Naive thymus-derived CD4-positive, alpha-beta T cell (primary cell): ENCODE data around the gene CEPT1. TPM values are rescaled to one million over a fixed set of nuclear protein-coding genes. Genes with fewer than 3 reads are reported as not detected.
"Not testable (repeated sequence)": the region's sequence is repeated elsewhere in the genome, so short reads cannot be mapped to it uniquely, and the experiment has no call there.

Experiments
- ATAC-seq: fragments of 150-1000 bp; cut with Tn5 transposase; 2 replicates; pipeline ENCODE4 v1.10.0; 2021; ENCODE audit warnings: mild to moderate bottlenecking, moderate library complexity
- CTCF ChIA-PET: fragments of 350-600 bp; sonication (Branson Sonifier 250); formaldehyde crosslinking; loops from one replicate; lab custom pipeline; 2021; ENCODE audit warnings: antibody characterized with exemption; lab: Charles Lee
- POLR2A ChIA-PET: fragments of 350-600 bp; sonication (Branson Sonifier 250); formaldehyde crosslinking; loops from one replicate; lab custom pipeline; 2021; ENCODE audit warnings: antibody characterized with exemption, inconsistent platforms; lab: Charles Lee
- DNase-seq, 9 donors: peaks; one replicate each; pipeline versions ENCODE4 v3.0.0 to v3.0.0-alpha.2; 2020 to 2022; ENCODE audit warnings: mixed read lengths in 1 of 9
- H3K27ac ChIP-seq: one replicate; pipeline ENCODE4 v1.7.0; 2013; ENCODE audit warnings: mild to moderate bottlenecking, low read depth, low read length, moderate library complexity
- H3K27me3 ChIP-seq, 2 donors: one replicate each; pipeline ENCODE4 v1.7.0; 2013; ENCODE audit warnings: low read length in 2 of 2, mild to moderate bottlenecking in 2 of 2, moderate library complexity in 2 of 2; ENCODE audit not compliant: control insufficient read depth in 2 of 2, insufficient read depth in 2 of 2
- H3K36me3 ChIP-seq, 3 experiments: 1 replicate in 2 of 3; 2 replicates in 1 of 3; pipeline ENCODE4 v1.7.0; 2013; ENCODE audit warnings: low read length in 3 of 3, mild to moderate bottlenecking in 3 of 3, moderate library complexity in 1 of 3; ENCODE audit not compliant: insufficient read depth in 3 of 3, control insufficient read depth in 2 of 3
- H3K4me1 ChIP-seq, 2 donors: one replicate each; pipeline ENCODE4 v1.7.0; 2013; ENCODE audit warnings: low read length in 2 of 2, mild to moderate bottlenecking in 2 of 2, moderate library complexity in 1 of 2; ENCODE audit not compliant: control insufficient read depth in 2 of 2, insufficient read depth in 2 of 2
- H3K4me3 ChIP-seq: 2 replicates; pipeline ENCODE4 v1.7.0; 2013; ENCODE audit warnings: mild to moderate bottlenecking, low read length
- H3K9me3 ChIP-seq, 3 experiments: 1 replicate in 2 of 3; 2 replicates in 1 of 3; pipeline ENCODE4 v1.7.0; 2013; ENCODE audit warnings: low read length in 3 of 3; ENCODE audit not compliant: control insufficient read depth in 2 of 3
- H3K27ac Mint-ChIP-seq, 9 donors: one replicate each; pipeline ENCODE4 v1.8.0; 2020 to 2022; ENCODE audit warnings: mixed read lengths in 9 of 9, mild to moderate bottlenecking in 8 of 9, moderate library complexity in 5 of 9, inconsistent platforms in 2 of 9
- H3K27me3 Mint-ChIP-seq, 5 donors: one replicate each; pipeline ENCODE4 v1.8.0; 2021 to 2022; ENCODE audit warnings: mixed read lengths in 5 of 5, mild to moderate bottlenecking in 1 of 5
- H3K36me3 Mint-ChIP-seq, 5 donors: one replicate each; pipeline ENCODE4 v1.8.0; 2020 to 2022; ENCODE audit warnings: mixed read lengths in 5 of 5, mild to moderate bottlenecking in 3 of 5, inconsistent platforms in 1 of 5
- H3K4me1 Mint-ChIP-seq, 7 donors: one replicate each; pipeline ENCODE4 v1.8.0; 2020 to 2022; ENCODE audit warnings: mixed read lengths in 7 of 7, mild to moderate bottlenecking in 3 of 7, inconsistent platforms in 1 of 7
- H3K4me3 Mint-ChIP-seq, 10 donors: one replicate each; pipeline ENCODE4 v1.8.0; 2020 to 2022; ENCODE audit warnings: mild to moderate bottlenecking in 10 of 10, mixed read lengths in 10 of 10, moderate library complexity in 6 of 10, inconsistent platforms in 2 of 10
- H3K9me3 Mint-ChIP-seq, 11 donors: one replicate each; pipeline ENCODE4 v1.8.0; 2020 to 2022; ENCODE audit warnings: mixed read lengths in 11 of 11, mild to moderate bottlenecking in 4 of 11, inconsistent platforms in 1 of 11, moderate library complexity in 1 of 11
- intact Hi-C, 2 donors: fragments of 100-400 bp; cut with micrococcal nuclease; formaldehyde crosslinking; loops; one replicate each; pipeline ENCODE4 v1.15.1; 2023
- polyA plus RNA-seq, 2 donors: library from polyadenylated mRNA; unstranded; fragments of 300-500 nt; fragmentation: Illumina TruSeq; gene quantifications; one replicate each; pipeline ENCODE4 v1.2.3, GENCODE V29; 2021
- total RNA-seq, 6 experiments: library from RNA in 5 of 6; stranded (reverse) in 5 of 6; gene quantifications; 1 replicate in 5 of 6; 2 replicates in 1 of 6; pipeline ENCODE4 v1.2.3 and lab custom pipeline; 2021 to 2026

CEPT1 gene
- 10 to 100 TPM; 39.1 to 57.5 (median 40.2) TPM for total RNA-seq
- polyA plus RNA-seq: 10 to 100 TPM; 23.0 to 26.3 TPM
- 34.7 reads per million, percentile 63 among the genes with 10 or more reads in this experiment for total RNA-seq (lab: John Stamatoyannopoulos, UW)

DNA sequence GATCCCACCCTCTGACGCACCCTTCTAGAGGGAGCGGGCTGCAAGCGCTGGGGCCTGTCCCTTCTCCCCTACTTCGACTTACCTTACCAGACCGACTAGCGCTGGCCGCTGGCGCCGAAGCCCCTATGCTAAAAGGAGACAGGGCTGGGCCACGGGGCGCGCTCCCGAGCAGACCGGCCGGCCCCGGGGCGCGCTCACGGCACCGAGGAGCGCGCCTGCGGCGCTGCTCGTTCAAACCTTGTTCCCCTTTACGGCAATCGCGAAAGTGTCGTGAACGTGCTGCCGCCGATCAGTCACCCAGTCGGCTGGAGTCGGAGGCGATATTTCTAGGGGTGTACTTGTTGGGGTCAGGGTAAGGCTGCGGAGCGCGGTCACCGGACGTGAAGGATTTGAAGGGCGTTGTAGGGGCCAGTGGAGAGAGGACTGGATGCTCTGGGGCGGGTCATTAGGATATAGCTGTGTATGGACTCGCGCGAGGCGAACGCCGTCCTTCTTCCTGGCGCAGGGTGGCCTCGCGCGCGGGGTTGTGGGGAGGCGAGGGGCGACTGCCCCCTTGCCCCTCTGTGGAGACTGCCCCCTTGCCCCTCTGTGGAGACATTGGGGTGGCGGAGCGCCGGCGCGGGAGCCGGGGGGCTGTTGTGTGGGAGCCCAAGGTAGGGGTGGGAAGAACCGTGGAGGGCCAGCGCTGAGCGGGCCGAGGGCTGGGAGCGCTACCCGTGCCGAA lies at the start of gene CEPT1, which contains the start of gene DRAM2:
Gene CEPT1 (plus strand): TSS at position 268 of the 724 bp plus-strand sequence. CDS start 7,492 bp downstream, outside the sequence.
Gene DRAM2 (minus strand): TSS at position 138 of the 724 bp plus-strand sequence. CDS start 8,539 bp downstream, outside the sequence.
- H3K4me3 ChIP-seq: peak within 1 kb of the TSS; percentile 91
- intact Hi-C loops: loop anchor here (1.0 to 5.0 kb wide), 14 partner anchors 47 to 803 kb away; partner anchors contain the start of genes ATP5PB (in 2 of the 2), WDR77 (in 2 of the 2) and RBM15 (in 1 of the 2)
- H3K9me3 Mint-ChIP-seq: no peaks in the 10 kb centered on the region
- H3K27ac ChIP-seq: peak within 1 kb of the TSS; percentile 93
- no peaks in the 10 kb centered on the region for H3K9me3 ChIP-seq
- peak within 1 kb of the TSS; percentile 87 to 100 (median 98) for H3K4me3 Mint-ChIP-seq
- peaks cover 18 to 22% of the 10 kb centered on the region in 2 donors for H3K4me1 ChIP-seq
- ATAC-seq (peak; percentile 95), DNase-seq (peak; percentile 77 to 93 (median 89))
- ChIA-PET POLR2A (interaction anchor here (0.7 to 2.7 kb wide), 25 partner anchors 12 to 206 kb away, joined by 3 to 34 read pairs (median 4); partner anchors contain the start of genes CHI3L2, DENND2D and LRIF1), CTCF (interaction anchor here (0.6 to 1.5 kb wide), 3 partner anchors 15 to 79 kb away, joined by 3 read pairs; no protein-coding TSS in a partner anchor)
- no peaks in the 10 kb centered on the region for H3K27me3 Mint-ChIP-seq
- peaks cover 0 to 26% (median 0%) of the 10 kb centered on the region in 3 experiments for H3K36me3 ChIP-seq
- peak within 1 kb of the TSS; percentile 91 to 100 (median 97) for H3K27ac Mint-ChIP-seq
- peaks cover 8 to 28% (median 19%) of the 10 kb centered on the region in 5 donors for H3K36me3 Mint-ChIP-seq
- no peaks in the 10 kb centered on the region for H3K27me3 ChIP-seq
- H3K4me1 Mint-ChIP-seq: peaks cover 40 to 75% (median 57%) of the 10 kb centered on the region in 7 donors

DNA sequence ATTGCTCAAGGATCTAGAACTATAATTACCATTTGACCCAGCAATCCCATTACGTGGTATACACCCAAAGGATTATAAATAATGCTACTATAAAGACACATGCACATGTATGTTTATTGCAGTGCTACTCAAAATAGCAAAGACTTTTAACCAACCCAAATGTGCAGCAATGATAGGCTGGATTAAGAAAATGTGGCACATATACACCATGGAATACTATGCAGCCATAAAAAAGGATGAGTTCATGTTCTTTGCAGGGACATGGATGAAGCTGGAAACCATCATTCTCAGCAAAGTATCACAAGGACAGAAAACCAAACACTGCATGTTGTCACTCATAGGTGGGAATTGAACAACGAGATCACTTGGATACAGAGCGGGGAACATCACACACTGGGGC lies 44.6 kb upstream of the CEPT1 start:
- H3K4me3 Mint-ChIP-seq, H3K27me3 ChIP-seq, POLR2A ChIA-PET, intact Hi-C loops, H3K4me1 ChIP-seq, H3K36me3 ChIP-seq, H3K27ac ChIP-seq, H3K4me3 ChIP-seq, H3K4me1 Mint-ChIP-seq, ATAC-seq, DNase-seq, H3K27ac Mint-ChIP-seq: not testable (repeated sequence)
- H3K9me3 Mint-ChIP-seq: peaks cover 18 to 77% (median 34%) of the 10 kb centered on the region in 11 donors
- H3K36me3 Mint-ChIP-seq: peaks cover 2 to 20% (median 10%) of the 10 kb centered on the region in 5 donors
- peaks cover 0 to 25% (median 0%) of the 10 kb centered on the region in 3 experiments for H3K9me3 ChIP-seq
- CTCF ChIA-PET: interaction anchor here (0.7 kb wide), 1 partner anchor 65 kb away, joined by 3 read pairs; no protein-coding TSS in a partner anchor
- peaks cover 0 to 16% (median 3%) of the 10 kb centered on the region in 5 donors for H3K27me3 Mint-ChIP-seq

DNA sequence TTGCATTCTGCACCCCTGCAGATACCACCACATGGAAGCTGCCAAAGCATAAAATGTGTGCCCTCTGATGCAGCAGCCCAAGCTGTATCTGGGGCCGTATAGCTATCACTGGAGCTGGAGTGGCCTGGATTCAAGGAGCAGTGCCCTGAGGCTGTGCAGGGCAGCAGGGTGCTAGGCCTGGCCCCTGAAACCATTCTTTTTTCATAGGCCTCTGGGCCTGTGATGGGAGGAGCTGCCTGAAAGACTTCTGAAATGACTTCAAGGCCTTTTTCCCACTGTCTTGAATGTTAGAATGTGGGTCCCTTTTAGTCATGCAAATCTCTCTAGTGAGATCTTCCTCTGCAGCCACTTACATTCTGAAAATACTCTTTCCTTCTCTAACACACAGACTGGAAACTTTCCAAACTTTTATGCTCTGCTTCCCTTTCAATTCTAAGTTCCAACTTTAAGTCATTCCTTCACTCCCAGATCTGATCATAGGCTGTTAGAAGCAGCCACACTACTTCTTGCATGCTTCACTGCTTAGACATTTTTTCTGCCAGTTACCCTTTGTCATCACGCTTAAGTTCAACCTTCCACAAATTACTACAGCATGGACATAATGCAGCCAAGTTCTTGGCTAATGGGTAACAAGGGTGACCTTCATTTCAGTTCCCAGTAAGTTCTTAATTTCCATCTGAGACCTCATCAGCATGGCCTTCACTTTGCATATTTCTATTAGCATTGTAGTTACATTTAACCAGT lies 42.5 kb upstream of the CEPT1 start:
- peaks cover 19 to 96% (median 42%) of the 10 kb centered on the region in 11 donors for H3K9me3 Mint-ChIP-seq
- H3K27ac ChIP-seq: no peak overlapping the region

DNA sequence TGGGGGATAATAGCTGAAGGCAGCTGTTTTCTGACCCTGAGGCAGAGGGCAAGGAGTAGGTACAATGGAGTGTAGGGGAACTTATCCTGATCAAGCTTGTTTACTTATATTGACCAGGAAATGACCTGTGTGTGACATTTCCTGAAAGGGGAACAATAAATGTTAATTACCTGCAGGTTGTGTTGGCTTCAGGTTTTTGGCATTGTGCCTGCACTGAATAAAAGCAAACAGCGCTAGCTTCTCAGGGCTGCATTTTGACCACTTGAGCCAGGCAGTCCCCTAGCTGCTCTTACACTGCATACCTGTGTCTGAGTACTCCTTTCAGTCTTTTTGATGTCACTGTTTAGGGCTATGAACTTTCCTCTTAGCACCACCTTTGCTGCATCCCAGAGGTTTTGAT lies 40.7 kb upstream of the CEPT1 start:
- H3K27me3 Mint-ChIP-seq: peaks cover 0 to 10% (median 0%) of the 10 kb centered on the region in 5 donors
- no peak overlapping the region for H3K27ac Mint-ChIP-seq
- ATAC-seq (no peak), DNase-seq (no peak)
- ChIA-PET POLR2A (no interaction called here), CTCF (no interaction called here)
- H3K4me3 ChIP-seq: no peak overlapping the region
- H3K4me3 Mint-ChIP-seq: no peak overlapping the region
- intact Hi-C loops: no loop called here
- peaks cover 0 to 31% (median 0%) of the 10 kb centered on the region in 3 experiments for H3K9me3 ChIP-seq
- no peaks in the 10 kb centered on the region for H3K4me1 ChIP-seq
- H3K36me3 ChIP-seq: no peaks in the 10 kb centered on the region
- peaks cover 18 to 91% (median 45%) of the 10 kb centered on the region in 11 donors for H3K9me3 Mint-ChIP-seq
- H3K27me3 ChIP-seq: no peaks in the 10 kb centered on the region
- H3K4me1 Mint-ChIP-seq: peaks cover 0 to 4% (median 0%) of the 10 kb centered on the region in 7 donors
- peaks cover 4 to 25% (median 10%) of the 10 kb centered on the region in 5 donors for H3K36me3 Mint-ChIP-seq
- no peak overlapping the region for H3K27ac ChIP-seq

More for the DNA sequence above, 42.5 kb upstream of the CEPT1 start:
- Mint-ChIP-seq H3K4me3 (no peak overlapping the region), H3K27ac (no peak overlapping the region), H3K4me1 (peaks cover 0 to 4% (median 0%) of the 10 kb centered on the region in 7 donors), H3K36me3 (peaks cover 5 to 26% (median 10%) of the 10 kb centered on the region in 5 donors), H3K27me3 (peaks cover 0 to 9% (median 0%) of the 10 kb centered on the region in 5 donors)
- ChIA-PET POLR2A (no interaction called here), CTCF (no interaction called here)
- Histone ChIP-seq H3K4me1 (no peaks in the 10 kb centered on the region), H3K36me3 (no peaks in the 10 kb centered on the region), H3K4me3 (no peak overlapping the region), H3K9me3 (peaks cover 0 to 31% (median 0%) of the 10 kb centered on the region in 3 experiments), H3K27me3 (no peaks in the 10 kb centered on the region)
- ATAC-seq (no peak), DNase-seq (no peak)
- intact Hi-C loops: no loop called here

DNA sequence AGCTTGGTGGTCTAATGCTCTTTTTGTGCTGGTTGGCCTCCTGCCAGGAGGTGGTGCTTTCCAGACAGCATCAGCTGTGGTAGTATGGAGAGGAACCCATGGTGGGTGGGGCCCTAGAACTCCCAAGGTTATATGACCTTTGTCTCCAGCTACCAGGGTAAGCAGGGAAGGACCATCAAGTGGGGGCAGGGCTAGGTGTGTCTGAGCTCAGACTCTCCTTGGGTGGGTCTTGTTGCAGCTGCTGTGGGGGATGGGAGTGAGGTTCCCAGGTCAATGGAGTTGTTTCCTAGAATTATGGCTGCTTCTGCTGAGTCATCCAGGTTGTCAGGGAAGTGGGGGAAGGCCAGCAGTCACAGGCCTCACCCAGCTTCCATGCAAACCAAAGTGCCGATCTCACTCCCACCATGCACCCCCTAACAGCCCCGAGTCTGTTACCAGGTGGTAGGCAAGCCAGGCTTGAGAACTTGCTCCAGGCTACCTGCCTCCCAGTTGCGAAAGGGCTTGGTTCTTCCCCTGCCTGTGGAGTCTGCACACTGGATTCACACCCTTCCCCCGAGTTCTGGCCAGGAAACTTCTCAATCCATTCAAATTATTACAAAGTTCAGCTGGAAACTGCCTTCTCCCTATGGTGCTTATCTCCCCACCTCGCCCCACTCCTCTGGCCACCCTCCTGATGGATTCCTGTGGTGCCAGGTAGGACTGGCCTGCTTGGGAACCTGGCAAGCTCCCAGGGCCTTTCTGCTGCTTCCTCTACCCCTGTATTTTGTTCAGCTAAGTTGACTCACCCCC lies 38.0 kb upstream of the CEPT1 start:
- ATAC-seq (no peak), DNase-seq (no peak)
- intact Hi-C loops: no loop called here
- H3K9me3 Mint-ChIP-seq: peaks cover 13 to 63% (median 42%) of the 10 kb centered on the region in 11 donors
- peaks cover 4 to 23% (median 10%) of the 10 kb centered on the region in 5 donors for H3K36me3 Mint-ChIP-seq
- POLR2A ChIA-PET: no interaction called here
- Histone ChIP-seq H3K36me3 (no peaks in the 10 kb centered on the region), H3K27me3 (no peaks in the 10 kb centered on the region), H3K27ac (no peak overlapping the region), H3K4me1 (no peaks in the 10 kb centered on the region), H3K9me3 (peaks cover 0 to 29% (median 0%) of the 10 kb centered on the region in 3 experiments), H3K4me3 (no peak overlapping the region)
- H3K27me3 Mint-ChIP-seq: peaks cover 0 to 5% (median 0%) of the 10 kb centered on the region in 5 donors
- no peak overlapping the region for H3K27ac Mint-ChIP-seq
- H3K4me3 Mint-ChIP-seq: no peak overlapping the region
- peaks cover 0 to 4% (median 0%) of the 10 kb centered on the region in 7 donors for H3K4me1 Mint-ChIP-seq
- CTCF ChIA-PET: no interaction called here
